ENCODE data around the gene MPC1L.

GRCh38 chrX:40628506-40628905 lies 5.3 kb downstream of the MPC1L start:
- TF ChIP-seq CTCF (IDR thresholded peaks at IDR 0.05) (no peak), POLR2A (IDR thresholded peaks at IDR 0.05) (no peak), EP300 (IDR thresholded peaks at IDR 0.05) (no peak), POLR2AphosphoS5 (IDR thresholded peaks at IDR 0.05) (no peak)
